RWPE2 (cell line): Measurements from ENCODE around the gene ITGA5.
A peak's percentile ranks its signal among the peaks of the same experiment; 100 is the strongest.

Source experiments
- ATAC-seq: fragments of 200-7000 bp; cut with Tn5 transposase; 3 replicates; pipeline ENCODE4 v1.9.1; 2021; ENCODE audit warnings: low read depth
- DNase-seq: peaks from one replicate; pipeline ENCODE4 v3.0.0-alpha.2; 2020; ENCODE audit warnings: low spot score
- H3K27ac ChIP-seq: fragments of 450-650 bp; 2 replicates; pipeline ENCODE4 v1.5.1; 2017; ENCODE audit warnings: mild to moderate bottlenecking; ENCODE audit not compliant: poor library complexity, severe bottlenecking
- H3K27me3 ChIP-seq: fragments of 250-450 bp; sonication (Bioruptor Pico); 2 replicates; pipeline ENCODE4 v1.5.1; 2021; ENCODE audit warnings: mild to moderate bottlenecking, moderate library complexity; ENCODE audit not compliant: insufficient read depth, poor library complexity, severe bottlenecking
- H3K36me3 ChIP-seq: fragments of 250-450 bp; sonication (Bioruptor Pico); 2 replicates; pipeline ENCODE4 v1.5.1; 2020; ENCODE audit warnings: low read depth, mild to moderate bottlenecking, moderate library complexity
- H3K4me1 ChIP-seq: fragments of 250-450 bp; sonication (Bioruptor Pico); 2 replicates; pipeline ENCODE4 v1.5.1; 2021; ENCODE audit warnings: mild to moderate bottlenecking, moderate library complexity; ENCODE audit not compliant: insufficient read depth, poor library complexity, severe bottlenecking
- H3K4me3 ChIP-seq: fragments of 250-450 bp; sonication (Bioruptor Pico); 2 replicates; pipeline ENCODE4 v1.5.1; 2021; ENCODE audit warnings: mild to moderate bottlenecking, moderate library complexity; ENCODE audit not compliant: severe bottlenecking
- H3K9me3 ChIP-seq: fragments of 250-450 bp; sonication (Bioruptor Pico); 2 replicates; pipeline ENCODE4 v1.5.1; 2021; ENCODE audit warnings: mild to moderate bottlenecking, moderate library complexity; ENCODE audit not compliant: severe bottlenecking
- CTCF ChIP-seq: fragments of 450-650 bp; IDR thresholded peaks from one replicate; pipeline ENCODE4 v1.5.1; 2017; ENCODE audit warnings: mild to moderate bottlenecking, moderate library complexity; ENCODE audit not compliant: poor library complexity, severe bottlenecking

Gene ITGA5

GRCh38 chr12:54423816-54424150 lies 4.7 kb upstream of the ITGA5 start:
- Histone ChIP-seq H3K36me3 (no peaks in the 10 kb centered on the region), H3K27ac (peak overlapping the region; percentile 92), H3K4me3 (no peak overlapping the region), H3K4me1 (peaks cover 56% of the 10 kb centered on the region), H3K27me3 (no peaks in the 10 kb centered on the region), H3K9me3 (no peaks in the 10 kb centered on the region)
- DNase-seq (peak; percentile 3), ATAC-seq (no peak)
- no peak for TF ChIP-seq CTCF

GRCh38 chr12:54421879-54422250 lies 2.8 kb upstream of the ITGA5 start:
- Histone ChIP-seq H3K4me3 (no peak overlapping the region), H3K27ac (peak overlapping the region; percentile 92), H3K4me1 (peaks cover 44% of the 10 kb centered on the region), H3K27me3 (no peaks in the 10 kb centered on the region), H3K9me3 (no peaks in the 10 kb centered on the region), H3K36me3 (peaks cover 2% of the 10 kb centered on the region)
- ATAC-seq (no peak), DNase-seq (peak; percentile 6)
- no peak for TF ChIP-seq CTCF

GRCh38 chr12:54421175-54421878 lies 2.3 kb upstream of the ITGA5 start:
- Histone ChIP-seq H3K4me1 (peaks cover 49% of the 10 kb centered on the region), H3K9me3 (no peaks in the 10 kb centered on the region), H3K27ac (peak overlapping the region; percentile 92), H3K27me3 (no peaks in the 10 kb centered on the region), H3K4me3 (no peak overlapping the region), H3K36me3 (peaks cover 8% of the 10 kb centered on the region)
- no peak for TF ChIP-seq CTCF
- DNase-seq (peak; percentile 59), ATAC-seq (peak; percentile 53)

- Histone ChIP-seq H3K27me3 (no peaks in the 10 kb centered on the region), H3K4me3 (no peak overlapping the region), H3K36me3 (peaks cover 13% of the 10 kb centered on the region), H3K4me1 (peaks cover 54% of the 10 kb centered on the region), H3K9me3 (no peaks in the 10 kb centered on the region), H3K27ac (peak overlapping the region; percentile 92)
- no peak for DNase-seq
- TF ChIP-seq CTCF: no peak
- peak; percentile 5 for ATAC-seq
These were observed 1.7 kb upstream of the ITGA5 start for GRCh38 chr12:54420766-54421144.

- Histone ChIP-seq H3K9me3 (no peaks in the 10 kb centered on the region), H3K4me3 (peak overlapping the region; percentile 99), H3K4me1 (peaks cover 69% of the 10 kb centered on the region), H3K36me3 (peaks cover 34% of the 10 kb centered on the region), H3K27me3 (no peaks in the 10 kb centered on the region), H3K27ac (peak overlapping the region; percentile 92)
- DNase-seq (no peak), ATAC-seq (no peak)
- TF ChIP-seq CTCF: no peak
These were observed 502 bp downstream of the ITGA5 start for GRCh38 chr12:54418441-54419087.
